Stimulated activated CD4-positive, alpha-beta T cell treated with anti-CD3 and anti-CD28 coated beads, Interleukin-4, amount 100 ng/mL, for 4 hours (primary cell): Measurements from ENCODE around the gene CACNG4.

Experiments
- DNase-seq, 2 experiments: peaks; one replicate each; pipeline ENCODE4 v3.0.0-alpha.2; 2020

The CACNG4 gene

GRCh38 chr17:66963909-66964771 is at the start of gene CACNG4:
CACNG4 (plus strand) TSS chr17:66964707; CDS start chr17:66964912, 205 bp downstream.
- no peak for DNase-seq

GRCh38 chr17:66915204-66915611 is 49.3 kb upstream of the CACNG4 start:
- no peak for DNase-seq

GRCh38 chr17:66915792-66916191 is 48.7 kb upstream of the CACNG4 start:
- DNase-seq: no peak

- DNase-seq: no peak
Observed at GRCh38 chr17:66916946-66917345, 47.6 kb upstream of the CACNG4 start.

- no peak for DNase-seq
Observed at GRCh38 chr17:66918896-66919295, 45.6 kb upstream of the CACNG4 start.

GRCh38 chr17:66920435-66920834 is 44.1 kb upstream of the CACNG4 start:
- DNase-seq: no peak

- no peak for DNase-seq
Observed at GRCh38 chr17:66920950-66921349, 43.6 kb upstream of the CACNG4 start.

GRCh38 chr17:66923886-66924285 is 40.6 kb upstream of the CACNG4 start:
- DNase-seq: no peak

GRCh38 chr17:66925811-66926500 is 38.6 kb upstream of the CACNG4 start:
- no peak for DNase-seq

GRCh38 chr17:66928949-66929348 is 35.6 kb upstream of the CACNG4 start:
- DNase-seq: no peak

GRCh38 chr17:66929591-66929990 is 34.9 kb upstream of the CACNG4 start:
- no peak for DNase-seq

- DNase-seq: no peak
Observed at GRCh38 chr17:66930933-66931332, 33.6 kb upstream of the CACNG4 start.

- no peak for DNase-seq
Observed at GRCh38 chr17:66932311-66932710, 32.2 kb upstream of the CACNG4 start.

- DNase-seq: no peak
Observed at GRCh38 chr17:66934040-66934439, 30.5 kb upstream of the CACNG4 start.

- DNase-seq: no peak
Observed at GRCh38 chr17:66935717-66936116, 28.8 kb upstream of the CACNG4 start.

GRCh38 chr17:66938656-66939055 is 25.9 kb upstream of the CACNG4 start:
- no peak for DNase-seq

GRCh38 chr17:66939461-66940114 is 24.9 kb upstream of the CACNG4 start:
- no peak for DNase-seq

GRCh38 chr17:66941249-66941648 is 23.3 kb upstream of the CACNG4 start:
- DNase-seq: no peak

- DNase-seq: no peak
Observed at GRCh38 chr17:66941773-66942450, 22.6 kb upstream of the CACNG4 start.

- no peak for DNase-seq
Observed at GRCh38 chr17:66942451-66943264, 21.8 kb upstream of the CACNG4 start.

GRCh38 chr17:66943484-66943883 is 21.0 kb upstream of the CACNG4 start:
- no peak for DNase-seq
